ENCODE results near the gene PNLIP. TPM values are rescaled to one million over a fixed set of nuclear protein-coding genes. Genes with fewer than 3 reads are reported as not detected.

Gene PNLIP
- total RNA-seq, 2 experiments from 2014 or later = not detected

DNA sequence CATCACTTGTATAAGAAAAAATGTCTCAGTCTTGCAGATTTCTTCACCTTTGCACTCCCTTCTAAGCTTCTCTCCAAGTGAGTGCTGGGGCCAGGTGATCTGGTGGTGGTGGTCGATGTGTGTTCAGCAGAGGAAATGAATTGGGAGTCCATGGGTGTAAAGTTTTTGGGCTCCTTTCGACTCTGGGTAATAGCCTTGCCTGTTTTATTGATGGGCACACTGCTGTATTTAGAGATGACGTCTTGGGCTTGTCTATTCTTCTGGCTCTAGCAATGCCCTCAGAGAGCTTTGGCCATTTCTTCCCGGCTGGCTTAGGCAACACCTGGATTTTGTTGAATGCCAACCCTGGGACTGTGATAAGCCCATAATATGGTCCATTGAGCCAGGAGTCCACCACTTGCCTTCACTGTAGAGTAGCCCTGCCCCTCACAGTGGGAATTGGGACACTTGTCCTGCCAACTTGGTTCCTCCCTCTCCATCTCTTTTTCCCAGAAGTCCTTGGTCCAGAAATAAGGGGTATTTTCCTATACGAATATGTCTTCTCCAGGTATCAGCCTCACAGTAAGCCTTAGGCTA lies 11.7 kb downstream of the PNLIP start:
- Histone ChIP-seq H3K27me3 (ENCODE audit: control insufficient read depth in 1 of 2, insufficient read depth in 2 of 2, low read length in 2 of 2) (no peaks in the 10 kb centered on the region), H3K27ac (ENCODE audit: low read depth in 1 of 2, low read length in 2 of 2) (no peak overlapping the region), H3K4me3 (ENCODE audit: low read length) (no peak overlapping the region), H3K9me3 (ENCODE audit: control insufficient read depth in 1 of 2, insufficient read depth in 1 of 2, low read length in 2 of 2) (peaks cover 0 to 4% of the 10 kb centered on the region in 2 experiments), H3K4me1 (ENCODE audit: insufficient read depth, low read length) (no peaks in the 10 kb centered on the region), H3K36me3 (ENCODE audit: insufficient read depth, low read length) (no peaks in the 10 kb centered on the region)
- ChIA-PET CTCF (no interaction called here), POLR2A (no interaction called here)
- Mint-ChIP-seq H3K36me3 (ENCODE audit: low read depth) (no peaks in the 10 kb centered on the region), H3K27ac (no peak overlapping the region), H3K4me3 (no peak overlapping the region), H3K9me3 (no peaks in the 10 kb centered on the region), H3K27me3 (peaks cover 5% of the 10 kb centered on the region), H3K4me1 (ENCODE audit: low read depth) (no peaks in the 10 kb centered on the region)
- DNase-seq (no peak), ATAC-seq (ENCODE audit: poor library complexity) (no peak)
- no peak for TF ChIP-seq CTCF (IDR thresholded peaks at IDR 0.05)
- intact Hi-C loops (cut with DNase I, micrococcal nuclease) = no loop called here

GRCh38 chr10:116565534-116565933 lies 19.8 kb downstream of the PNLIP start:
- H3K27ac Mint-ChIP-seq = no peak overlapping the region
- Histone ChIP-seq H3K4me1 (ENCODE audit: insufficient read depth, low read length) (no peaks in the 10 kb centered on the region), H3K27me3 (ENCODE audit: control insufficient read depth in 1 of 2, insufficient read depth in 2 of 2, low read length in 2 of 2) (no peaks in the 10 kb centered on the region), H3K36me3 (ENCODE audit: insufficient read depth, low read length) (no peaks in the 10 kb centered on the region), H3K27ac (ENCODE audit: low read depth in 1 of 2, low read length in 2 of 2) (no peak overlapping the region), H3K9me3 (ENCODE audit: control insufficient read depth in 1 of 2, insufficient read depth in 1 of 2, low read length in 2 of 2) (no peaks in the 10 kb centered on the region), H3K4me3 (ENCODE audit: low read length) (no peak overlapping the region)
- DNase-seq = no peak
- ChIA-PET POLR2A (no interaction called here), CTCF (no interaction called here)
- no peak for ATAC-seq (ENCODE audit: poor library complexity)
- no peaks in the 10 kb centered on the region for H3K4me1 Mint-ChIP-seq (ENCODE audit: low read depth)
- intact Hi-C loops (cut with DNase I, micrococcal nuclease) = no loop called here
- no peak overlapping the region for H3K4me3 Mint-ChIP-seq
- H3K27me3 Mint-ChIP-seq = peaks cover 18% of the 10 kb centered on the region
- TF ChIP-seq CTCF (IDR thresholded peaks at IDR 0.05) = no peak
- H3K9me3 Mint-ChIP-seq = no peaks in the 10 kb centered on the region
- no peaks in the 10 kb centered on the region for H3K36me3 Mint-ChIP-seq (ENCODE audit: low read depth)

DNA sequence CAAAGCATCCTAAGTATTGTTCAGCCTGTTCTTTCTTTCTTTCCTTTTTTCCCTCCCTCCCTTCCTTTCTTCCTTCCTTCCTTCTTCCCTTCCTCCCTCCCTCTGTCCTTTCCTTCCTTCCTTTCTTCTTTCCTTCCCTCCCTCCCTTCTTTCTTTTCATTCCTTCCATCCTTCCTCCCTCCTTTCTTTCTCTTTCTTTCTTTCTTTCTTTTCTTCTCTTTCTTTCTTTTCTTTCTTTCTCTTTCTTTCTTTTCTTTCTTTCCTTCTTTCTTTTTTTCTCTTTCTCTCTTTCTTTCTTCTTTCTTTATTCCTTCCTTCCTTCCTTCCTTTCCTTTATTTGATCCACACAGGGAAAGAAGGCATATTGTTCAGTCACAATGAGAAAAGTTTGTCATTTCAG lies 21.2 kb downstream of the PNLIP start:
- Mint-ChIP-seq H3K9me3 (no peaks in the 10 kb centered on the region), H3K4me1 (ENCODE audit: low read depth) (no peaks in the 10 kb centered on the region), H3K4me3 (no peak overlapping the region), H3K36me3 (ENCODE audit: low read depth) (no peaks in the 10 kb centered on the region), H3K27me3 (peaks cover 17% of the 10 kb centered on the region), H3K27ac (no peak overlapping the region)
- H3K27ac ChIP-seq (ENCODE audit: low read depth in 1 of 2, low read length in 2 of 2) = no peak overlapping the region
- H3K4me1 ChIP-seq (ENCODE audit: insufficient read depth, low read length) = no peaks in the 10 kb centered on the region
- H3K9me3 ChIP-seq (ENCODE audit: control insufficient read depth in 1 of 2, insufficient read depth in 1 of 2, low read length in 2 of 2) = no peaks in the 10 kb centered on the region
- no peak for ATAC-seq (ENCODE audit: poor library complexity)
- no peak for TF ChIP-seq CTCF (IDR thresholded peaks at IDR 0.05)
- H3K4me3 ChIP-seq (ENCODE audit: low read length) = no peak overlapping the region
- H3K36me3 ChIP-seq (ENCODE audit: insufficient read depth, low read length) = no peaks in the 10 kb centered on the region
- POLR2A ChIA-PET = no interaction called here
- H3K27me3 ChIP-seq (ENCODE audit: control insufficient read depth in 1 of 2, insufficient read depth in 2 of 2, low read length in 2 of 2) = no peaks in the 10 kb centered on the region
- CTCF ChIA-PET = no interaction called here
- intact Hi-C loops (cut with DNase I, micrococcal nuclease) = no loop called here
- DNase-seq = no peak

Data from CD4-positive, alpha-beta T cell (primary cell).